ENCODE measurements around the gene ASTN2.

ASTN2 gene

GRCh38 chr9:116998305-116998704, 416.6 kb downstream of the ASTN2 start:
- FAIRE-seq, result no peak

- FAIRE-seq, result no peak
Measured at GRCh38 chr9:116992865-116993264, 422.0 kb downstream of the ASTN2 start.

- FAIRE-seq, result no peak
Measured at GRCh38 chr9:116991051-116991450, 423.8 kb downstream of the ASTN2 start.

- no peak for FAIRE-seq
Measured at GRCh38 chr9:116990592-116990991, 424.3 kb downstream of the ASTN2 start.

- FAIRE-seq, result no peak
Measured at GRCh38 chr9:116987721-116988485, 427.0 kb downstream of the ASTN2 start.

- FAIRE-seq, result no peak
Measured at GRCh38 chr9:116986015-116986414, 428.8 kb downstream of the ASTN2 start.

GRCh38 chr9:116985596-116985995, 429.3 kb downstream of the ASTN2 start:
- FAIRE-seq, result no peak

- FAIRE-seq, result no peak
Measured at GRCh38 chr9:116984111-116984510, 430.7 kb downstream of the ASTN2 start.

- no peak for FAIRE-seq
Measured at GRCh38 chr9:116980582-116981120, 434.2 kb downstream of the ASTN2 start.

- no peak for FAIRE-seq
Measured at GRCh38 chr9:116979456-116979855, 435.4 kb downstream of the ASTN2 start.

- FAIRE-seq, result no peak
Measured at GRCh38 chr9:116978155-116978554, 436.7 kb downstream of the ASTN2 start.

- no peak for FAIRE-seq
Measured at GRCh38 chr9:116975126-116975525, 439.7 kb downstream of the ASTN2 start.

GRCh38 chr9:116966199-116966598, 448.7 kb downstream of the ASTN2 start:
- no peak for FAIRE-seq

GRCh38 chr9:116964258-116964657, 450.6 kb downstream of the ASTN2 start:
- FAIRE-seq, result no peak

GRCh38 chr9:116959809-116960208, 455.0 kb downstream of the ASTN2 start:
- FAIRE-seq, result no peak

GRCh38 chr9:116958881-116959280, 456.0 kb downstream of the ASTN2 start:
- FAIRE-seq, result no peak

- FAIRE-seq, result no peak
Measured at GRCh38 chr9:116954731-116955130, 460.1 kb downstream of the ASTN2 start.

GRCh38 chr9:116953271-116953670, 461.6 kb downstream of the ASTN2 start:
- FAIRE-seq, result no peak

- no peak for FAIRE-seq
Measured at GRCh38 chr9:116952436-116952810, 462.4 kb downstream of the ASTN2 start.

- FAIRE-seq, result no peak
Measured at GRCh38 chr9:116951588-116952435, 463.0 kb downstream of the ASTN2 start.

- FAIRE-seq, result no peak
Measured at GRCh38 chr9:116945817-116946216, 469.0 kb downstream of the ASTN2 start.

GRCh38 chr9:116944714-116945534, 469.9 kb downstream of the ASTN2 start:
- no peak for FAIRE-seq

- FAIRE-seq, result no peak
Measured at GRCh38 chr9:116943970-116944369, 470.9 kb downstream of the ASTN2 start.
